Measurements from ENCODE around the gene SARNP.
"Not testable (repeated sequence)": the region's sequence is repeated elsewhere in the genome, so short reads cannot be mapped to it uniquely, and the experiment has no call there.

The SARNP gene, protein sequence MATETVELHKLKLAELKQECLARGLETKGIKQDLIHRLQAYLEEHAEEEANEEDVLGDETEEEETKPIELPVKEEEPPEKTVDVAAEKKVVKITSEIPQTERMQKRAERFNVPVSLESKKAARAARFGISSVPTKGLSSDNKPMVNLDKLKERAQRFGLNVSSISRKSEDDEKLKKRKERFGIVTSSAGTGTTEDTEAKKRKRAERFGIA

DNA sequence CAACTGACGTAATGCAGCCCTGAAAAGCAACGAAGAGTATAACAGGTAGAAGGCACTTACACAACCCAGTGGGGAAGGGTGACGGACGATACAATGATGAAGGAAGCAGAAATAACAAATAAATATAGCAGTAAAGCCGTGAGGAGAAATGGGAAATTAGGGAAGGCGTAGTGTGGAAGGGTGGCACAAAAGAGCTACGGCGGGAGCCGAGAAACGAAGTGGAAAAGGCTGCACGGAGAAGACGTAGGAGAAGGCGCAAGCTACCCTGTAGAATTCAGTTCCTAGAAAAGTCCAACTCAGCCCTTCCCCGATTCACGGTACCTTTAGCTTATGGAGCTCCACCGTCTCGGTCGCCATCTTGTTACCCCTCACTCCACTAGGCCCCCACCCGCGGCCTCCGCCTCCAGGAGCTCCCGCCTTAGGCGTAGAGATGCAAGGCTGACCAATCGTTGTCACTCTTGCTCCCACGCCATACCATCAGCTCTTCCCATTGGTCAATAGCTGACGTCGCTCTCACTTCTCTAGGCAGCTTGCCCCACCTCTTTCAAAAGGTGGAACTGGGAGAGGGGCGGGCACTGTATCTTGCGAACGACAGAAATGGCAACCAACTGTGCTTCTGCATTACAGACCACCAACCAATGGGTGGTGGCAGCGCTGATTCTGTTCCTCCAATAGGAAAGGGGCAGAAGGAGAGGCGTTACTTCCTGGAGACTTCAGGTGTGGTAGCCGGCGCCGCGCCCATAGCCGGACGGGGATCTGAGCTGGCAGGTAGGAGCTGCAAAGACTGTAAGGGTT is at the start of gene SARNP, which contains the start of gene ORMDL2:
Gene SARNP (minus strand): TSS at position 380 of the 795 bp plus-strand sequence. CDS start 23 bp downstream, at position 357.
Gene ORMDL2 (plus strand): TSS at position 697 of the 795 bp plus-strand sequence. CDS start 959 bp downstream, outside the sequence.
- peak; percentile 100 for DNase-seq (ENCODE audit: low spot score)

DNA sequence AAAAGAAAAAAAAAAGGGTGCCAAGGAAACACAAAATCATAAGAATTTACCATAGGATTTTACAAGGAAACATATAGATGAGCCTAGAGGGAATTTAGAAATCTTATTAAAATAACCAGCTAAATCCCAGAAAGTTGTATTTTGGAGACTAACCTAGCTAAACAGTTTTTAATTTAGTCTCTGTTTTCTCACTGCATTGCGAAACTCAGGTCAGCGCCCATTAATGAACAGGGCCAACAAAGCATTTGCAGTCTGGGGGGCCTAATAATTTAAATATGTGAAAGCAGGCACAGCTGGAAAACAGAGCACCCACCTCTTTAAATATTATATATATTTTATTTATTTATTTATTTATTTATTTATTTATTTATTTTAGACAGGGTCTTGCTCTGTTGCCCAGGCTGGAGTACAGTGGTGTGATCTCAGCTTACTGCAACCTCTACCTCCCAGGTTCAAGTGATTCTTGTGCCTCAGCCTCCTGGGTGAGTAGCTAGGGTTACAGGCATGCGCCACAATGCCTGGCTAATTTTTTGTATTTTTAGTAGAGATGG is 49.0 kb upstream of the SARNP start:
- not testable (repeated sequence) for DNase-seq (ENCODE audit: low spot score)

DNA sequence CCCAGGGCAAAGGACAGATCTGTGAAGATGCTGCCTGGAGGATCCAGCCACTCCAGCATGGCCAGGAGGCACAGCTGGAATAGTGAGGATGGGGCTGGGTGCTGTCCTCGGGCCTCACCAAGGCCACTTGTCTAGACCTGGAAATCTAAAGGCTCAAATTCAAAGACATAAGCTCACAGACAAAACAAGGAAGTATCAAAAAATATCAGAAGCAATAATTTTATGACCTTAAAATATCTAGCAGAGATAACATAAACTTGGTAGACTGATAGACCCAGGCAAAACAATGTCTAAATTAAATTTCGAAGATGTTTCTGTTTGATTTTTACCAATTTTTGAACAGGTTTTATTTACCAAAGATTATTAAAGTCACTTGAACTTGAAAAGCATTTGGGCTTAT is 47.8 kb upstream of the SARNP start:
- no peak for DNase-seq (ENCODE audit: low spot score)

DNA sequence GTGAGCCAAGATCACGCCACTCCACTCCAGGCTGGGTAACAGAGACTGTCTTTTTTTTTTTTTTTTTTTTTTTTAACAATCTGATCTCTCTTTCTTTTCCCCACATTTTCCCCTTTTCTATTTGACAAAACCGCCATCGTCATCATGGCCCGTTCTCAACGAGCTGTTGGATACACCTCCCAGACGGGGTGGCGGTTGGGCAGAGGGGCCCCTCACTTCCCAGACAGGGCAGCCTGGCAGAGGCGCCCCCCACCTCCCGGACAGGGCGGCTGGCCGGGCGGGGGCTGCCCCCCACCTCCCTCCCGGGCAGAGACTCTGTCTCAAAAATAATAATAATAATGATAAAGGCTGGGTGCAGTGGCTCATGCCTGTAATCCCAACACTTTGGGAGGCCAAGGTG is 45.4 kb upstream of the SARNP start:
- DNase-seq (ENCODE audit: low spot score) = not testable (repeated sequence)

DNA sequence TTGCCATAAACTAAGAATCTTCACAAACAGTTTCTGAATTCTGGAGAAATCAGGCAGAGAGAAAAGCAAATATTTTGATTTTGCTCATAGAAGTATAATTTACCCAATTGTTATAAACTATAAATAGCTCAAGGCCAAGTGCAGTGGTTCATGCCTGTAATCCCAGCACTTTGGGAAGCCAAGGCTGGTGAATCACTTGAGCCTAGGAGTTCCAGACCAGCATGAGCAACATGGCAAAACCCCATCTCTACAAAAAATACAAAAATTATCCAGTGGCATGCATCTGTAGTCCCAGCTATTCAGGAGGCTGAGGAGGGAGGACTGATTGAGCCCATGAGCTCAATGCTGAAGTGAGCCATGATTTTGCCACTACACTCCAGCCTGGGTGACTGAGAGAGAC is 44.8 kb upstream of the SARNP start:
- no peak for DNase-seq (ENCODE audit: low spot score)

DNA sequence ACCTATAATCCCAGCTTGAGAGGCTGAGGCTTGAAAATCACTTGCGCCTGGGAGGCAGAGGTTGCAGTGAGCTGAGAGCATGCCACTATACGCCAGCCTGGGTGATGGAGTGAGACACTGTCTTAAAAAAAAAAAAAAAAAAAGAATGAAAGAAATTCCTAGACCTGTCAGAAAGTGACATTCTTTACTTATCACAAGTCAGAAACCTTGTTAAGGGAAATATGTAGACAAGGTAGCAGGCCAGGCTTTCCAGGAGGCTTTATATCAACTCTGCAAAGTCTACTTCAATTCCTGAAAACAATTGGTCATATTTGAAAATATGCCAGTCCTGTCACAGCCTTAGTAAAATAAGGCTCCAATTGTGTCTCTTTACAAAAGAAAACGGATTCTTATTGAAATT is 44.3 kb upstream of the SARNP start:
- DNase-seq (ENCODE audit: low spot score) = no peak

DNA sequence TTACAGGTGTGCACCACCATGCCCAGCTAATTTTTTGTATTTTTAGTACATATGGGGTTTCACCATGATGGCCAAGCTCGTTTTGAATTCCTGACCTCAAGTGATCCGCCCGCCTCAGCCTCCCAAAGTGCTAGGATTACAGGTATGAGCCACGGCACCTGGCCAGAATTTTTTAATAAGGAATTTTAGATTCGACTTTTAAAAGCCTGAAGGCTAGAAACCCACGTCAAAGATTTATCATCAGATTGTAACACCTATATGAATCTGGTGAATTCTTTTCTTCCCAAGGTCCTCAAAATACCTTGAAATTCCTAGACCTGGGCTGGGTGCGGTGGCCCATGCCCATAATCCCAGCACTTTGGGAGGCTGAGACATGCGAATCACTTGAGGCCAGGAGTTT is 43.9 kb upstream of the SARNP start:
- DNase-seq (ENCODE audit: low spot score) = no peak

DNA sequence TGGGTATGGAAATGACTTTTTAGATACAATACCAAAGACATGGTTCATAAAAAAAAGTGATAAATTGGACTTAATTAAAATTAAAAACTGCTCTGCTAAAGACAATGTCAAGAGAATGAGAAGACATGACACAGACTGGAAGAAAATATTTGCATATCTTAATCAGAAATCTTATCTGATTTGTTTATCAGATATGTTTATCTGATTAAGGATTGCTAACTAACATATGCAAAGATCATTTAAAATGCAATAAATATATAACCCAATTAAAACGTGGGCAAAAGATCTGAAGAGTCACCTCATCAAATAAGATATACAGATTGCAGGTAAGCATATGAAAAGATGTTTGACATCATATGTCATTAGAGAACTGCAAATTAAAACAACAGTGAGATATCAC is 35.2 kb upstream of the SARNP start:
- DNase-seq (ENCODE audit: low spot score) = no peak

DNA sequence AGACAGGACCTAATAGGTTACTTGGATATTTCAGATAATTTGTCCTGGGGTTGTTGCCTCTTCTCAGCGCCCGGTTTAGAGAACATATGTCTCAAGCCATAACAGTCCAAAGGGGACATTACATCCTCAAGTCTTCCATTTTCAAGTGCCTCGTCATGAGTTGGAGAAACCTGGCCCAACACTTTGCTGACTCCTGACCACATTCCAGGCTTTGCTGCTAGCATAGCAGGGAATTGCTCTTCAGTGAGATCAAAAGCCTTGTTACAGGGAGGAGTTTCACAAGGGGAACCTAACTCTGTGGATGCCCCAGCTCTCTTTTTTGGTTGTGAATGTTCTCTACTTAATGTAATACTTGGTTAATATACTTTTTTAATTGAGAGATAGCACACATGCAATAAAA is 33.4 kb upstream of the SARNP start:
- no peak for DNase-seq (ENCODE audit: low spot score)

DNA sequence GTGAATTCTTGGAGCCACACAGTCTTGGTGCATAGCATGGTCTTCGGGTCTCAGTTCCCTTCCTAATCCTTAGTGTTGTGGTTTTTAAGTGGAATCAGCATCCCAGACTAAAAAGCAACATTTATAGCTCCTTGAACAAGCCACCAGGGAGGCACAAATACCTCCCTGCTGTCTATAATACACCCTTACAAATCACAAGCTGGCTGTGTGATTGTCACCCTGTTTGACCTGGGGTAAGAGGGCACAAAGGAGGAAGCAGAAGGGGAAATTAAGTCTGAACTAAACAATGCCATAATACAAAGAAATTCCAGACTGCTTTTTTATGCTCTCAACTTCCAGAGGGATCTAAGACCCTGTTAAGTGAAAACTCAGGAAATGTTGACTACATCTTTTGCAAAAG is 32.9 kb upstream of the SARNP start:
- no peak for DNase-seq (ENCODE audit: low spot score)

DNA sequence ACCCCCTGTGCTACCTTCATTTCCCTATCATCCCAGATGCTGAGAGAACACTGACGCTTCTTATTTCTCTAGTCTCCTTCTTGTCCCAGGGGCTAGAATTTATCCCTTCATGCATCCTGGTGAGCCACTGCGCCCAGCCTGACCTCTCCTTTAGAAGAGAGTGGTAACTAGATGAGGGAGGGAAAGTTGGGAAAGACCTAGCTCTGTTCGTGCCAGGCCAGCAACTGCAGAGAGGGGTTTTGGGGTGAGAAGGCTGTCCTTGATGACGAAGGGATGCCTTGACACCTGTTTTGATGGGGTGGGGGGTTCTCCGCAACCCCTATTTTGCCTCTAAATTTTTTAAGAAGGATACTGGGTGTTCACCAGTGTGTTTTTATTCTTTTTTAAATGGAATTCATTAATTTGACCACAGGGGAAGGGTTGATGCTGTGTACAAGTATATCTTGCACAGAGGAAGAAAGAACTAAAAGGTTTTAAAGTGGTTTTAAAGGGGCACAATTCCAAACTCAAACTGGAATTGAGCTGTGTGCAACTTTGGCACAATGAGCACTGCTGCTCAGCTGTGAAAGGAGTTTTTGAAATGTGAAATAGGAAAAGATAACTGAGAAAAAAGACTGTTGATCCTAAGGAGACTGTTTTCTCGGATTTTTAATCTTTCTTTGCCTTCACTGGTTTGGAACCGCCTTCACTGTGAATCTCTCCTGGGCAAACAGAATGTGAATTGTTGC is 32.3 kb upstream of the SARNP start:
- no peak for DNase-seq (ENCODE audit: low spot score)

DNA sequence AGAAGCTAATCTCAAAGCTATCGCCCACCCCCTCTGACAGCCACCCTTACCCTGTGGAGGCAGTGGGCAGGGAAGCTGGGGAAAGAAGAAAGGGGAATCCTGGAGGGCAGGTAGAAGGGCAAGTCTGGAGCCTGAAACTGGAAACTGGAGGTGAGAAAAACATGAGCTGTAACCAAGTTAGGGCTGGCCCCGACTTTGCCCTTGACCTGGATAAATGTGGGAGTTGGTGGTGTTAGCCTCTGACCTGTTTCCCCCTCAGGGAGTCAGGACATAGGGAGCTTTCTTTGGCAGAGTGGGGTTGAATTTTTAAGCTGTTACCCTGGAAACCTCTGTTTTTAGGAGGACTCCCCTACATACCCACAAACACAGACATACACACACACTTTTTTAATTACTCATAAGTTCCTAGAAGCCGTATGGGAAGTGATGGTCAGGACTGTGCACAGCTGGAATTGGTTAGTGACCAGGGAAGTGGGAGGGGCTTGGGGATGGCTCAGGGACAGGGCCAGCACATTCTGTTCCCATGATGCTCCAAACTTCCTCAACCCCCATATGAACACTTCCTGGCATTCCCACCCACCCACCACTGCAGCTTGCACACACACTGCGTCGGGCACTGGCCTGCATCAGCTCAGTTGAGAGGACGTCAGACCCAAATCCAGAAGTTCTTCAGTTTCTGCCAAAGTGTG is 30.2 kb upstream of the SARNP start:
- peak; percentile 78 for DNase-seq (ENCODE audit: low spot score)

DNA sequence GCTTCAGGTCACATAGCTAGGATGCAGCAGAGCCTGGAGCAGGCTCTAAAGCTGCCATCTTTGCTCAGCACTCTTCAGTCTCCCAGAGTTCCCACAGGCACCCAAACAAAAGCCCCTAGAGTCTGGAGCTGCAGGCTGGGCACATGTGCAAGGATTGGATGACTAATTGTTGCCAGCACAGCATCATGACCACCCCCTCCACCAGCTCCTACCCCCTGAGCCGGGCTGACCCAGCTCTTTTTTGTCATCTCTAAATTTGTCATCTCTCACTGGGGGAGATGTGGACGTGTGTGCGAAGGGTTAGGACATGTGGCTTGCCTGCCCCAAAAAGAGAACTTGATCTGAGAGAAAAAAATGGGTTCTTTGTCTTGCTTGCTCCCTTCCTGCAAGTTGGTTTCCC is 29.5 kb upstream of the SARNP start:
- no peak for DNase-seq (ENCODE audit: low spot score)

DNA sequence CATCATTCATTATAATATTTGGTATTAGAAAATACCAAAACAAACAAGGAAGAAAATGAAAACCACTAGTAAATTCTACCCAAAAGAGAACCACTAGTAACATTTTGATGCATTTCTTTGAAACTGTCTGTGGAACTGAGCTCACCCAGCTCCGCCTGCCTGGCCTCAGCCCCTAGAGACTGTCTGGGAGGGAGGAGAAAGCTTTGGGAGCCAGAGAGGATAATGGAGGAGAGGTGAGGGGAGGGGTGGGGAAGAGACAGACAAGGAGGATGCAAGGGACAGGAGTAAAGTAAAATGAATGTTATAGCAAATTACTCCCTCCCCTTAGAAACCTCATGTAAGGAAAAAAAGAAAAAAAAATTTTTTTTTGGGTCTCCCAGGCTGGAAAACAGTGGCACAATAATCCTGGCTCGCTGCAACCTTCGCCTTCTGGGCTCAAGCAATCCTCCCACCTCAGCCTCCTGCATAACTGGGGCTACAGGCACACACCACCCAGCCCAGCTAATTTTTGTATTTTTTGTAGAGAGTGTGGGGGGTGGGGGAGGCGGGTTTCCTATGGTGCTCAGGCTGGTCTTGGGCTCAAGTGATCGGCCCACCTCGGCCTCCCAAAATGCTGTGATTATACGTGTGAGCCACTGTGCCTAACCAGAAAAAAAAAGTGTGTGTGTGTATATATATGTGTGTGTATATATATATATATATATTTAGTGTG is 28.4 kb upstream of the SARNP start:
- DNase-seq (ENCODE audit: low spot score) = no peak

DNA sequence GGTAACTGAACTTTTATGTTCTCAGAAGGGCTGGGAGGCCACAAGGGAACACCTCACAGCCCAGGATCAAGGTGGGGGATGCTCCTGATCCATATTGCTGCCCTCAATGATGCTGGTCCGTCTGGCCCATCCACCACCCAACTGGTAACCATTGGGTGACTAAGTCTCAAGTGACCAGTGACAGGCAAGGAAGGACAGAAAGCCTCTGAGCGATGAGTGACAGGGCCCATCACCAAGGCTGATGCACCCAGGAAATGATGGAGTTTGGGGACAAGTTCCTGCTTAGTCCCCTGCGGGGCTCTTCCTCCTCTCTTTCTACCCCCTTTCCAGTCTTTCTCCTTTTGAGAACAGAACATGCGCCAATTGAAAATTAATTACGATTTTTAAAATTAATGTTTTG is 27.8 kb upstream of the SARNP start:
- no peak for DNase-seq (ENCODE audit: low spot score)

DNA sequence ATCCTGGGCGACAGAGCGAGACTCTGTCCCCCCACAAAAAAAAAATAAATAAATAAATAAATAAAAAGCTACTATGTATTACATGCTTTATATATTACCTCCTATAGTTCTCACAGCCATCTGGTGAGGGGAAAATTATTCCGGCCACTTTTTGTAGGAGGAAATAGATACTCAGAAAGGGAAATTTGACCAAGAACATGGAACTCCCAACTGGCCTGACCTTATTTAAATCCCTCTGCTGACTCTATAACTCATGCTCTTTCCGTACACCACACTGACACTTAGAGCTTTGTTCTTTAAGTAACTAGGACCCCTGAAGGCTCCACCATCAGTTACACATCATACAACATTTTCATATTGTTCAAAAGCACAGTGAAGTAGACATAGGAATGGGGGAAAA is 27.4 kb upstream of the SARNP start:
- DNase-seq (ENCODE audit: low spot score) = no peak

DNA sequence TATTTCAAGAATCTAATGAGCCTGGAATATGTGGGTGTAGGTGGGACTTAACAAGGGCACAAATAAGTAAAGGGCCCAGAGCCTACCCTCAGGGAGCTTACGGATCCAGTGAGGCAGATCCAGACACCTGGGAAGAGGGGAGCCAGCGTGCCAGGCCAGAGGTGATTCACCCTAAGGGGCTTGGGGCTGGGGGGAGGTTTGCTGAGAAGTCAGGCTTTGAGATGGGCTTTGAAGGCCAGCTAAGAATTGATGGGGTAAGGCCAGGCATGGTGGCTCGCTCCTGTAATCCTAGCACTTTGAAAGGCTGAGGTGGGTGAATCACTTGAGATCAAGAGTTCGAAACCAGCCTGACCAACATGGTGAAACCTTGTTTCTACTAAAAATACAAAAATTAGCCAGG is 25.9 kb upstream of the SARNP start:
- no peak for DNase-seq (ENCODE audit: low spot score)

DNA sequence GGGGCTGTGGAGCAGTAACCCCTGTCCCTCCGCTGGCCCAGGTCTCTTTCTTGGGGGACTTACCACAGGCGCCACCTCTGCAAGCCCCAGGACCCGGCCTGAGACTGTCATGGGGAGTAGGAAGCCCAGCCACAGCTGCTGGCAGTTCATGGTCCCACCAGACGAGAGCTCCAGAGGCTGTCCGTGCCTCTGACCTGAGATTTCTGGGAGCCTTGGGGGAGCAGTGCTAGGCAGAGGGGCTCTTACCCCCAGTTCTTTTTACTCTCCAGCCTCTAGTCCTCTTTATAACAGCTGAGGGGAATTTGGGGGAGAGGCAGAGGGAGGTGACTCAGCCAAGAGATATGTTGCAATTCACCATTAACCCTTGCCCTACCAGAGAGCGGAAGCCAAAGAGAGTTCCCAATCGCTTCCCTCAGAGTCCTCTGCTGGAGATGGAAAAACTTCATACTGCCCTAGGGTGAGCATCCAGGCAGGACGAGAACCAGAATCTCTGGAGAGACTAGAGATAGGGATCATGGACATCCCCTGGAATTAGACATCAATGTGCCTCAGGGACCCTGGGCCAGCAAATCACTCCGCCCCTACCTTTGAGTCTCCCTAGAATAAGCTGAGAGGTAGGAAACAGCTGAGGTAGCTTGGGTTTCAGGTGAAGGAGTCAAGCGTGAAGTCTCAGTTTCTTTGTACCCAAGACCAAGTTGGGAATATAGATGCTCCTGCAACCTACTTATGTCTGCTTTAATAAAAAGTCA is 25.3 kb upstream of the SARNP start, which contains the start of gene MMP19:
Gene MMP19 (minus strand): TSS at position 256 of the 749 bp plus-strand sequence. CDS start 106 bp downstream, at position 150.
- peak; percentile 35 for DNase-seq (ENCODE audit: low spot score)

DNA sequence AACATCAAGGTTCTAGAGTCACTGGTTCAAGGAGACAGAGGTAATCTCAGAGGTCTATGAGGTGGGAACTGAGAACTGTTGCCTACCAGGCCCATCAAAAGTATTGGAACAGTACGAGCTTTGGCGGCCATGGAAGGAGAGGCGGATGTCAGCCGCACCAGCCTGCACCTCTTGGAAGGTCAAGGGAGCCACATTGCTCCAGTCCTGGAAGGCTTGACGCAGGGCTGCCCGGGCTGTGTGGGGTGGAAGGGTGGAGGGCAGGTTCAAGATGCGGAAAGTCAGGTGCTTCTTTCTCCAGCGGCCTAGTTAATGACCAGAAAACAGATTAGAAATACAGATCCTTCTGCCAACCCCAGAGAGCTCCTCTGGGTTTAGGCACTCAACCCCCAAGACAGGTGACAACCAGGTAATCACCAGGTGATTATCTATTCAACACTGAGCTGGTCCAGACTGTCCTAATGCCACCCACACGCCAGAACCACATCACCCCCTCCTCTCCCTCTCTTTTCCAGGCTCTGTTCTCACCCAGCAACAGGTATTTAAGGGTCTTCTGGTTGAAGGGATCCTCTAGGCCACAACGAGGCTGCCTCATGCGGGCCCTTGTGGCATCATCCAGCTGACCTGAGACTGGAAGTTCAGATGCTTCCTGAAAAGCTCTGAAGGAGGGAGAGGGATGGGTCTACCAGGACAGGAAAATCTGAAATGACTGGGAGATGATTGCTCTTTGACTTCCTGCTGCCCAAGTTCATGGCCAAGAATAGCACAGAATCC is 23.2 kb upstream of the SARNP start:
- DNase-seq (ENCODE audit: low spot score) = no peak
